GM19193 (cell line): Measurements from ENCODE around the gene ANO6.

Source experiments
- POLR2A ChIP-seq: IDR thresholded peaks from 4 replicates; pipeline ENCODE4 v1.6.1; 2011; ENCODE audit not compliant: insufficient read depth, insufficient read length; ENCODE audit errors: extremely low read depth

ANO6 gene

DNA sequence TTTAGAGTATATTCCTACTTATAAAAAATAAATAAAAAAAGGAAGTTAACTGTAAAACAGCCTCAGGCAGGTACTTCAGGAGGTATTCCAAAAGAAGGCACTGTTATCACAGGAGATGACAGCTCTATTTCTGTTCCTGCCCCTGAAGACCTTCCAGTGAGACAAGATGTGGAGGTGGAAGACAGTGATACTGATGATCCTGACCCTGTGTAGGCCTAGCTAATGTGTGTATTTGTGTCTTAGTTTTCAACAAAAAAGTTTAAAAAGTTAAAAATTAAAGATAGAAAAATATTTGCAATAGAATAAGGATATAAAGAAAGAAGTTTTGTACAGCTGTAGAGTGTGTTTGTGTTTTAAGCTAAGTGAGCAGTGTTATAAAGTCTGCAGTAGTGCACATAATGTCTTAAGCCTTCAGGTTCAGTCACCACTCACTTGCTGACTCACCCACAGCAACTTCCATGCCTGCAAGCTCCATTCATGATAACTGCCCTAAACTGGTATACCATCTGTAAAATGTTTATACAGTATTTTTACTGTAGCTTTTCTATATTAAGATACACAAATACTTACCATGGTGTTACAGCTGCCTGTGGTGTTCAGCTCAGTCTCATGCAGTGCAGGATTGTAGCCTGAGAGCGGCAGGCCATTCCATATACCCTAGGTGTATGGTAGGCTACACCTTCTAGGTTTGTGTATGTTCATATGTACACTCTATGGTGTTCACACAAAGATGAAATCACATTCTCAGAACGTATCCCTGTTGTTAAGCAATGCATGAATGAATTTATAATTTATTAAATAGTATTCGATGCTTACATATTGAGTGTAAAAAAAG is 121.1 kb downstream of the ANO6 start:
- no peak for TF ChIP-seq POLR2A

- no peak for TF ChIP-seq POLR2A
Measured at GRCh38 chr12:45337835-45338234, 121.9 kb downstream of the ANO6 start.

DNA sequence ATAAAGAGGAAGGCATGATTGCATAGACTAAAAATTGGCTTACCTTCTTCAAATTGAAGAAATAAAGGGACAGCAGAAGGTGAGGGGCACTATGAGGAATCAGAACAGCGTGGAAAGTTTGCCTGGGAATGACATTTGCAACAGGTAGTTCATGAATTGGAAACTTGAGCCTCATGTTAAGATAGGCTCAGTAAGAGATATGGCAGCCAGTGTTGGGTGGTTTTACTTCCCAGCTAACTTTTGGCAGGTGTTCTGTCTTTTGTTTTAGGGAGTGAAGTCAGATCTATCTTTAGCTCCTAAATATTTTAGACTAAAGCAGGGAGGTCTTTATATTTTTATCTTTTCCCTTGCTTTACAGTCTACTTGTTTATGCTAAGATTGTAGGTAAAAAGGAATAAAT is 122.4 kb downstream of the ANO6 start:
- no peak for TF ChIP-seq POLR2A

DNA sequence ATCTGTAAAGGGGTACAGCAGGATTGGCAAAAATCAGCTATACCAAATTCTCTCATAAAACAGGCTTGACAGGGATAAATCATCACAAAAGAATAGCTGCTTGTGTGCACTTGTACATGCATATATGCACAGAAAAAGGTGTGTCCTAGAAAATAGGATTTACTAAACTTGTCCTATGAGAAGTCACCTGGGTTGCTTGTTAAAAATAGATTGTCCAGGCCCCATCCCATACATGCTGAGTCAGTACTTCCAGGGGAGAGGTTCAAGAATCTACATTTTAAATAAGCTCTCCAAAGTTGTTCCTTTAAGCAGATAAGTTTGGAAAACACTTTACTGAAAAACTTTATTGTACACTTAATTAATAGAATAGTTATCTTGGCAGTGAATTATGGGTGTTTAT is 123.1 kb downstream of the ANO6 start:
- no peak for TF ChIP-seq POLR2A

DNA sequence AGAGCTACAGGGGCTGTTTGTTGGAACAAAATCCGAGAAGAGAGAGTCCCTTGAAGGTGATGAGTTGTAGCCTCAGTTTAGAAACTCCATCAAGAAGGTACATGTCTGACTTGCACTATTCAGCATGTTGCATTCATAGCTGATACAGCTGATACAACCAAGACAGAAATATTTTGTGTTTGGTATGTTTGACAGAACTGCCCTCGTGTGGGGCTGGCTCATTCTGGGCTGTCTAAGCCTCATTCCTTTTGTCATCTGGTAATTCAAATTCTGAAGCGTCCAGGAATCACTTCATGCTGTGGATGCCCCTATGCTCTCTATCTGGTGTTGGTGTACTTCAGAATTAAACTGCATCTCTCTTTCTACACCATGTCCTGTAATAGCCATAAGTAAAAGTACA is 126.3 kb downstream of the ANO6 start:
- TF ChIP-seq POLR2A = no peak

- no peak for TF ChIP-seq POLR2A
Measured at GRCh38 chr12:45342848-45343247, 127.0 kb downstream of the ANO6 start.

GRCh38 chr12:45343269-45344051 is 127.6 kb downstream of the ANO6 start:
- TF ChIP-seq POLR2A = no peak

- no peak for TF ChIP-seq POLR2A
Measured at GRCh38 chr12:45348311-45348710, 132.4 kb downstream of the ANO6 start.

DNA sequence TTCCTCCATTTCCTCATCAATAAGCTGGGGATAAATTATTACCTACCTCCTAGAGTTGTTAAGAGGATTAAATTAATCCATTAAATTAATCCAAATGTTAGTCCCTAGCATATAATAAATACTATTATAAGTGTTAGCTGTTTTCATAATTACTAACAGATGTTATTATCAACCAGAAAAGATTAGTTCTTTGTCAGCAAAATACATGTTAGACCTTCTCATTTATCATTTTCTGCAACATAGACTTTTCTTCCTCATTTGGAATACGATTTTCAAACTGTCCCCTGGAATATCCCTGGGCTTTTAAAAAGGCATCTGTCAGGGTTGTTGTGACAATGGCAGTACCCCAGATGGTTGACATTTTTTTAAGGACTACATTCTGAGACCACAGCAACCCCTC is 133.1 kb downstream of the ANO6 start:
- no peak for TF ChIP-seq POLR2A

GRCh38 chr12:45349916-45350315 is 134.0 kb downstream of the ANO6 start:
- TF ChIP-seq POLR2A = no peak

DNA sequence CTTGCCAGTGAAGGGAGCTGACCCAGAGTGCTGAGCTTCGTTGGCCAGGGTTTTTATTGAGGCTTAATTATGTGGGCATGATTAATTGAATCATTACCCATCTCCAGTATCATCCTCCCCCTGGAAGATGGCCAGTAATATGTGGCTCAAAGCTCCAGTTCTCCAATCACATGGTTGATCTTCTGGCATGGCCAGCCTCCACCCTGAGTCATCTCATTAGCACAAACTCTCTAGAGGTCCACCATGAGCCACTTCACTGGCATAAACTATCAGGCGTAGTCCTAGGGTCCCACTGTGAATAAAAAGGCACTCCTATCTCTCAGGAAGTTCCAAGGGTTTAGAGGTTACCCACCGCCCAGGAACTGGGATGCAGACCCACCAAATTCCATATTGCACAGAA is 135.0 kb downstream of the ANO6 start:
- no peak for TF ChIP-seq POLR2A

- TF ChIP-seq POLR2A = no peak
Measured at GRCh38 chr12:45351921-45352670, 136.2 kb downstream of the ANO6 start.

DNA sequence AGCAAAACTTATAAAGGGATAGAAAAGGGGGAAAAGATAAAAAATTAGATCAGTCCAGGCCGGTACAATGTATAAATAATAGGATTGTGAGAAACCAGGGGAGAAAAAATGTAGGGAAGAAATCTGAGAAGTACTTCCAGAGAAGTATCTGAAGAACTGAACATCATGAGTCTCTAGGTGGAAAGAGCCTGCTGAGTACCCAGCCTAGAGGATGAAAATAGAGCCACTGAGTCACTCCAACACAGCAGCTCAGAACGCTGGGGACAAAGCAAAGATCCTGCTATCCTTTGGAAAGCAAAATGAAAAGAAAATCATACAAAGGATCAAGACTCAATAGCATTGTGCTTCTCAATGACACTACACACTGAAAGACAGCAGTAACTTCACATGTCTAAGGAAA is 138.0 kb downstream of the ANO6 start:
- TF ChIP-seq POLR2A = no peak

- no peak for TF ChIP-seq POLR2A
Measured at GRCh38 chr12:45354399-45354798, 138.5 kb downstream of the ANO6 start.

DNA sequence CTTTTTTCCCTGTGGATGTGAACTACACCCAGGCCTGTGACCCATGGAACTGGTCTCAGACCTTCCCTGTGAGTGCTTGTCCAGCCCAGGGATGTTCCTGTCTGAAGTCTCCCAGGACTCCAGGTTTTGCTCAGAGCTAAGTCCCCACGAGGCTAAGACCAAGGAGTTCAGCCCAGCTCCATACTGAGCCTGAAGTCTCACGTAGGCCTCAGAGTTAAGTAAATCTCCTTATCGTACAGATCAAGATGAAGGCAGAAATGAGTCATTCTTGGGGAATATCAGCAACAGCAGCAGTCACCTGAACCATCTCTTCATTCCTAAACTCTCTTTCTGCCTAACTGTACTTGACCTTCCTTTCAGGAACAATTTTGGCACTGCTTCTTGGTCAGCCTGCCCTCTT is 139.8 kb downstream of the ANO6 start:
- no peak for TF ChIP-seq POLR2A

DNA sequence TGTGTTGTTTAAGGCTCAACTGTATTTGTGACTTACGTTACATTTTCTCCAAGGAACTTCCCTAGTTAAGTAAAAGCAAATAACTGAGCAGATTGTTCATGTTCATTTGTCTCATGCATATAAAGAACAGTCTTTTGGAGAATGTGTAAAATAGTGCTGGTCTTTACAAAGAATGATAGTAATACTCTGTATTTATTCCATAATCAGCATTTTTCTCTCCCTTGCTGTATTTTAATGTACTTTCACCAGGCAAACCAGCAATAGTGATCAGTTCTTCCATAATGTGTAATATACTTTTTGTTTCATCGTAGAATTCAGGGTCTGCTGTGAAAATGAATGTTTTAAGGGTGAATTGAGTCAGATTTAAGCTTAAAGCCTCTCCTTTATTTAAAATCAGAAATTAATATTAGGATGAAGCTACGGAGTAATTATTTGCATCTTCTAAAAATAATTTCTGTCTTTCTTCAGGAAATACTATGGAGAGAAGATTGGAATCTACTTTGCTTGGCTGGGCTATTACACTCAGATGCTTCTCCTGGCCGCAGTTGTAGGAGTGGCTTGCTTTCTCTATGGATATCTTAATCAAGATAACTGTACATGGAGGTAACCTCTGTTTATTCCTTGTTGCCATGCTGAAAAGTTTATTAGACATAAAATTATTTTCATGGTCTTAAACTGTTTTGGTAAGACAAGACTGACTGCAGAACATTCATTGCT is 141.1 kb downstream of the ANO6 start:
- no peak for TF ChIP-seq POLR2A
